ENCODE measurements around the gene REM1.
"Not testable (repeated sequence)": the region's sequence is repeated elsewhere in the genome, so short reads cannot be mapped to it uniquely, and the experiment has no call there.

DNA sequence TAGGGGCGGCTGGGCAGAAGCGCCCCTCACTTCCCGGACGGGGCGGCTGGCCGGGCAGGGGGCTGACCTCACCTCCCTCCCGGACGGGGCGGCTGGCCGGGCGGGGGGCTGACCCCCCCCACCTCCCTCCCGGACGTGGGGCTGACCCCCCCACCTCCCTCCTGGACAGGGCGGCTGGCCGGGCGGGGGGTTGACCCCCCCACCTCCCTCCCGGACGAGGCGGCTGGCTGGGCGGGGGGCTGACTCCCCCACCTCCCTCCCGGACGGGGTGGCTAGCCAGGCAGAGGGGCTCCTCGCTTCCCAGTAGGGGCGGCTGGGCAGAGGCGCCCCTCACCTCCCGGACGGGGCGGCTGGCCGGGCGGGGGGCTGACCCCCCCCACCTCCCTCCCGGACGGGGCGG lies 4.1 kb upstream of the REM1 start:
- TF ChIP-seq POLR2AphosphoS5, POLR2A (IDR thresholded peaks at IDR 0.05): not testable (repeated sequence)
- TF ChIP-seq, protein P1, sequence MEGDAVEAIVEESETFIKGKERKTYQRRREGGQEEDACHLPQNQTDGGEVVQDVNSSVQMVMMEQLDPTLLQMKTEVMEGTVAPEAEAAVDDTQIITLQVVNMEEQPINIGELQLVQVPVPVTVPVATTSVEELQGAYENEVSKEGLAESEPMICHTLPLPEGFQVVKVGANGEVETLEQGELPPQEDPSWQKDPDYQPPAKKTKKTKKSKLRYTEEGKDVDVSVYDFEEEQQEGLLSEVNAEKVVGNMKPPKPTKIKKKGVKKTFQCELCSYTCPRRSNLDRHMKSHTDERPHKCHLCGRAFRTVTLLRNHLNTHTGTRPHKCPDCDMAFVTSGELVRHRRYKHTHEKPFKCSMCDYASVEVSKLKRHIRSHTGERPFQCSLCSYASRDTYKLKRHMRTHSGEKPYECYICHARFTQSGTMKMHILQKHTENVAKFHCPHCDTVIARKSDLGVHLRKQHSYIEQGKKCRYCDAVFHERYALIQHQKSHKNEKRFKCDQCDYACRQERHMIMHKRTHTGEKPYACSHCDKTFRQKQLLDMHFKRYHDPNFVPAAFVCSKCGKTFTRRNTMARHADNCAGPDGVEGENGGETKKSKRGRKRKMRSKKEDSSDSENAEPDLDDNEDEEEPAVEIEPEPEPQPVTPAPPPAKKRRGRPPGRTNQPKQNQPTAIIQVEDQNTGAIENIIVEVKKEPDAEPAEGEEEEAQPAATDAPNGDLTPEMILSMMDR (IDR thresholded peaks at IDR 0.05): not testable (repeated sequence)

All from transverse colon (tissue), 4 donors.